ENCODE results near the gene SUGP1. TPM values are rescaled to one million over a fixed set of nuclear protein-coding genes. Genes with fewer than 3 reads are reported as not detected.
A peak's percentile ranks its signal among the peaks of the same experiment; 100 is the strongest.

The SUGP1 gene, protein sequence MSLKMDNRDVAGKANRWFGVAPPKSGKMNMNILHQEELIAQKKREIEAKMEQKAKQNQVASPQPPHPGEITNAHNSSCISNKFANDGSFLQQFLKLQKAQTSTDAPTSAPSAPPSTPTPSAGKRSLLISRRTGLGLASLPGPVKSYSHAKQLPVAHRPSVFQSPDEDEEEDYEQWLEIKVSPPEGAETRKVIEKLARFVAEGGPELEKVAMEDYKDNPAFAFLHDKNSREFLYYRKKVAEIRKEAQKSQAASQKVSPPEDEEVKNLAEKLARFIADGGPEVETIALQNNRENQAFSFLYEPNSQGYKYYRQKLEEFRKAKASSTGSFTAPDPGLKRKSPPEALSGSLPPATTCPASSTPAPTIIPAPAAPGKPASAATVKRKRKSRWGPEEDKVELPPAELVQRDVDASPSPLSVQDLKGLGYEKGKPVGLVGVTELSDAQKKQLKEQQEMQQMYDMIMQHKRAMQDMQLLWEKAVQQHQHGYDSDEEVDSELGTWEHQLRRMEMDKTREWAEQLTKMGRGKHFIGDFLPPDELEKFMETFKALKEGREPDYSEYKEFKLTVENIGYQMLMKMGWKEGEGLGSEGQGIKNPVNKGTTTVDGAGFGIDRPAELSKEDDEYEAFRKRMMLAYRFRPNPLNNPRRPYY
- total RNA-seq: 10 to 100 TPM; 19.7 to 25.9 (median 23.6) TPM
- long read RNA-seq, partial matches to known transcripts: 1 of 3 reads
- long read RNA-seq, other reads (novel, unspliced or antisense): 1 of 3 reads

DNA sequence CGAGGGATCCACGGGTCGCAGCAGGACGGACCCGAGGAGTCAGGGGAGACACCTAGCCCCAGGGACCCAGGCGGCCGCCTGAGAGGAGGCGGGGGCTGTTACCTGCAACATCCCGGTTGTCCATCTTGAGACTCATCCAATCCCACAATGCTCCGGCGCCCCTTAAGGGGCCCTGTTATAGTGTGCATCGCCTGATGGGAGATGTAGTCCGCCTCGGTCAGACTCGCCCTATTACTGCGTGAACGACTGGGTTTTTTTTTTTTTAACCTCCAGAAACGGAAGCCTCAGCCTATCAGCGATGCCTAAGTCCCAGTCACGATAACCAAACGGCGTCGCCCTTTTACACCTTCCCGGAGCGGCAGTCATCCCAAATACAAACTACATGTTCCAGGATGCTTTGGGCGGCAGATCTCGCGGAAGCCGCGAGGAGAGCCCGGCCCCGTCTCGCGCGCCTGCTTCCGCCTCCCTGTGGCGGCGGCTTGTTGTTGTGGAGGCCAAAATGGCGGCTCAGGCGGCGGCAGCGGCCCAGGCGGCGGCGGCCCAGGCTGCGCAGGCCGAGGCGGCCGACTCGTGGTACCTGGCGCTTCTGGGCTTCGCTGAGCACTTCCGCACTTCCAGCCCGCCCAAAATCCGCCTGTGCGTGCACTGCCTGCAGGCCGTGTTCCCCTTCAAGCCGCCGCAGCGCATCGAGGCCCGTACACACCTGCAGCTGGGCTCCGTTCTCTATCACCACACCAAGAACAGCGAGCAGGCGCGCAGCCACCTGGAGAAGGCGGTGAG lies at the start of gene SUGP1, which contains the start of gene MAU2:
SUGP1 (minus strand) TSS at position 149 of the 780 bp plus-strand sequence; CDS start at position 136, 13 bp downstream.
MAU2 (plus strand) TSS at position 469 of the 780 bp plus-strand sequence; CDS start at position 500, 31 bp downstream.
- H3K9me3 ChIP-seq: no peaks in the 10 kb centered on the region
- peak; percentile 90 to 92 (median 91) for DNase-seq
- H3K27ac ChIP-seq: peak within 1 kb of the TSS; percentile 84 to 88 (median 88)
- TF ChIP-seq POLR2A (IDR thresholded peaks at IDR 0.05): peak; percentile 69
- TF ChIP-seq, protein P1, sequence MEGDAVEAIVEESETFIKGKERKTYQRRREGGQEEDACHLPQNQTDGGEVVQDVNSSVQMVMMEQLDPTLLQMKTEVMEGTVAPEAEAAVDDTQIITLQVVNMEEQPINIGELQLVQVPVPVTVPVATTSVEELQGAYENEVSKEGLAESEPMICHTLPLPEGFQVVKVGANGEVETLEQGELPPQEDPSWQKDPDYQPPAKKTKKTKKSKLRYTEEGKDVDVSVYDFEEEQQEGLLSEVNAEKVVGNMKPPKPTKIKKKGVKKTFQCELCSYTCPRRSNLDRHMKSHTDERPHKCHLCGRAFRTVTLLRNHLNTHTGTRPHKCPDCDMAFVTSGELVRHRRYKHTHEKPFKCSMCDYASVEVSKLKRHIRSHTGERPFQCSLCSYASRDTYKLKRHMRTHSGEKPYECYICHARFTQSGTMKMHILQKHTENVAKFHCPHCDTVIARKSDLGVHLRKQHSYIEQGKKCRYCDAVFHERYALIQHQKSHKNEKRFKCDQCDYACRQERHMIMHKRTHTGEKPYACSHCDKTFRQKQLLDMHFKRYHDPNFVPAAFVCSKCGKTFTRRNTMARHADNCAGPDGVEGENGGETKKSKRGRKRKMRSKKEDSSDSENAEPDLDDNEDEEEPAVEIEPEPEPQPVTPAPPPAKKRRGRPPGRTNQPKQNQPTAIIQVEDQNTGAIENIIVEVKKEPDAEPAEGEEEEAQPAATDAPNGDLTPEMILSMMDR (IDR thresholded peaks at IDR 0.05): peak; percentile 37 to 53 (median 44)
- peaks cover 0 to 25% (median 5%) of the 10 kb centered on the region in 4 donors for H3K4me1 ChIP-seq
- peaks cover 0 to 30% (median 11%) of the 10 kb centered on the region in 4 donors for H3K36me3 ChIP-seq
- peak within 1 kb of the TSS; percentile 98 to 100 (median 99) for H3K4me3 ChIP-seq
- ATAC-seq: peak; percentile 95 to 99 (median 96)
- no peaks in the 10 kb centered on the region for H3K27me3 ChIP-seq
- 0% methylated on average over 20 of the region's 67 CpGs for WGBS (ENCODE audit: insufficient coverage, low coverage, low lambda C conversion rate, missing lambda C conversion rate)
- intact Hi-C loops (cut with DNase I): no loop called here

DNA sequence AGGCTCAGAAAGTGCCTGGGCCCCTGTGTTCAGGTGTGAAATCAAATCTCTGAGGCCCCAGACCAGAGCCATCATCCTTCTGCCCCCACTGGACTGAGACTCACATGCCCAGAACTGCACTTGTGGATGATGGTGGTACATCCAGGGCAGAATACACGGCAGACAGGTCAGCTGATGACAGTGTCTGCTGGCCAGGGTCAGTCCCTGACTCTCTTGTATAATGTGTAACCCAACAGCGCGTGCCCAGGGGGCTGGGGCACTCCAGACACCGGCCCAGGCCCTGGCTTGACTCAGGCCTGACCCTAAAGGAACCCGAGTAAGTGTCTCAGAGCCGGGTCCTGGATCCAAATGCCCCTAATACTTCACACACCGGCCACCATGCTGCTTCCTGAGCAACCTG lies 47.8 kb upstream of the SUGP1 start:
- H3K27ac ChIP-seq: no peak overlapping the region
- no peaks in the 10 kb centered on the region for H3K36me3 ChIP-seq
- WGBS (ENCODE audit: insufficient coverage, low coverage, low lambda C conversion rate, missing lambda C conversion rate): no CpG with 5 or more reads among the region's 7 CpGs
- ATAC-seq (no peak), DNase-seq (no peak)
- no peaks in the 10 kb centered on the region for H3K9me3 ChIP-seq
- TF ChIP-seq, protein P1 (IDR thresholded peaks at IDR 0.05): no peak
- TF ChIP-seq POLR2A (IDR thresholded peaks at IDR 0.05): no peak
- H3K27me3 ChIP-seq: no peaks in the 10 kb centered on the region
- H3K4me3 ChIP-seq: no peak overlapping the region
- intact Hi-C loops (cut with DNase I): loop anchor here (5.0 kb wide), 1 partner anchor 124 kb away; no protein-coding TSS in a partner anchor
- H3K4me1 ChIP-seq: peaks cover 0 to 8% (median 0%) of the 10 kb centered on the region in 4 donors

DNA sequence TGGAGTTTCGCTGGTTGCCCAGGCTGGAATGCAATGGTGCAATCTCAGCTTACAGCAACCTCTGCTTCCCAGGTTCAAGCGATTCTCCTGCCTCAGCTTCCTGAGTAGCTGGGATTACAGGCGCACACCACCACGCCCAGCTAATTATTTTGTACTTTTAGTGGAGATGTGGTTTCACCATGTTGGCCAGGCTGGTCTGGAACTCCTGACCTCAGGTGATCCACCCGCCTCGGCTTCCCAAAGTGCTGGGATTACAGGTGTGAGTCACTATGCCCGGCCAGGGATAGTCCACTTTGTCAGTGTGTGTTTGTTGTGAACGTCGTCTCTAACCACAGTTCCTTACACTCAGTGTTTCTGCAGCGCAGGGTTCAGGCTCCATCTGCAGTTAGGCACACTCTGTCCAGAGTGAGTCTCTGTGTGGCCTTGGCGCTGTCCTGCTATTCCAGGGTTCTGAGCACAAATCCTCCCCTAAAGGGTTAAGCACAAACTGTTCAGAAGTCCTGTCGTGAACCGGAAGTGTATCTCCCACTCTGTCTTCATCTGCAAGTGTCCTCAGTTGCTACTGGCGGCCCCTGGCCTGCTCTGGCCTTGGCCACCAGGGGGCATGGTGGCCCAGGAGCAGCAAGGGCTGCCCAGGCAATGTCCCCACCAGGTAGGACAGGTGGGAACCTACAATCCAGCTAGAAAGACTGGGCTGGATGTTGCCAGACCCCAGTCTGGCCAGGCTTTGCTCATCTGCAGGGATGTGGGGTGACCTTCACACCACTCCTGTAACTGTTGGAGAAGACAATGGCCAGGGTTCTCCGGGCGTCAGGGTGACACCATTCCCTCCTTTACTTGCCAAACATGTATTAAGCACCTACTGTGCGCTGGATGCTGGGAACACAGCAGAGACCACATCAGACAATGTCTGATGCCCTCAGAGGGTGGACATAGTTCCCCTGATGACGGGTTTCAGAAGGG lies 46.4 kb upstream of the SUGP1 start:
- no peak for TF ChIP-seq POLR2A (IDR thresholded peaks at IDR 0.05)
- TF ChIP-seq, protein P1 (IDR thresholded peaks at IDR 0.05): peak; percentile 94 to 98 (median 98)
- Histone ChIP-seq H3K27me3 (no peaks in the 10 kb centered on the region), H3K27ac (no peak overlapping the region), H3K4me3 (peak overlapping the region in 1 of 3 donors; percentile 4), H3K9me3 (no peaks in the 10 kb centered on the region), H3K36me3 (no peaks in the 10 kb centered on the region), H3K4me1 (peaks cover 0 to 8% (median 0%) of the 10 kb centered on the region in 4 donors)
- DNase-seq (peak; percentile 77 to 82 (median 82)), ATAC-seq (peak; percentile 85 to 94 (median 92))
- 52% methylated on average over 8 of the region's 18 CpGs for WGBS (ENCODE audit: insufficient coverage, low coverage, low lambda C conversion rate, missing lambda C conversion rate)
- intact Hi-C loops (cut with DNase I): loop anchor here (5.0 kb wide), 1 partner anchor 126 kb away; no protein-coding TSS in a partner anchor
